Panc1 (cell line): Measurements from ENCODE around the gene EYS. TPM values are rescaled to one million over a fixed set of nuclear protein-coding genes. Genes with fewer than 3 reads are reported as not detected.
"Not testable (repeated sequence)": the region's sequence is repeated elsewhere in the genome, so short reads cannot be mapped to it uniquely, and the experiment has no call there.

Experiments
- ATAC-seq: fragments of 200-7000 bp; cut with Tn5 transposase; 2 replicates; pipeline ENCODE4 v1.9.1; 2020; ENCODE audit warnings: mild to moderate bottlenecking, moderate library complexity
- BruUV-seq: library from RNA; stranded (reverse); fragments of 400-500 nt; replicated peaks from 2 replicates; lab custom pipeline; 2021; lab: Mats Ljungman, UMichigan
- CTCF ChIA-PET: fragments of 300-600 bp; sonication (Branson Sonifier 250); formaldehyde crosslinking; loops from one replicate; lab custom pipeline; 2022; ENCODE audit warnings: antibody characterized with exemption; lab: Charles Lee
- POLR2A ChIA-PET: fragments of 300-600 bp; sonication (Branson Sonifier 250); formaldehyde crosslinking; loops from one replicate; lab custom pipeline; 2022; ENCODE audit warnings: antibody characterized with exemption; lab: Charles Lee
- DNase-seq: peaks from one replicate; pipeline ENCODE4 v3.0.0-alpha.2; 2010; ENCODE audit warnings: low read depth, low spot score
- H3K27ac ChIP-seq: 2 replicates; pipeline ENCODE4 v1.5.1; 2011; ENCODE audit warnings: mild to moderate bottlenecking, low read length, inconsistent platforms
- H3K27me3 ChIP-seq: fragments of 200-500 bp; sonication (Bioruptor generic); 2 replicates; pipeline ENCODE4 v1.6.0; 2014; ENCODE audit warnings: low read length, inconsistent platforms; ENCODE audit not compliant: control insufficient read depth, insufficient read depth
- H3K36me3 ChIP-seq: fragments of 200-500 bp; sonication (Bioruptor generic); 2 replicates; pipeline ENCODE4 v1.5.1; 2014; ENCODE audit warnings: inconsistent platforms, mild to moderate bottlenecking, low read length, moderate library complexity; ENCODE audit not compliant: control insufficient read depth, insufficient read depth
- H3K4me1 ChIP-seq: 2 replicates; pipeline ENCODE4 v1.5.1; 2011; ENCODE audit warnings: inconsistent platforms, mild to moderate bottlenecking, low read length, moderate library complexity; ENCODE audit not compliant: control insufficient read depth, insufficient read depth
- H3K4me3 ChIP-seq, 2 experiments: 2 replicates each; pipeline ENCODE4 v1.5.1; 2011 to 2012; ENCODE audit warnings: low read depth in 2 of 2, low read length in 2 of 2, mild to moderate bottlenecking in 2 of 2, inconsistent platforms in 1 of 2, moderate library complexity in 1 of 2
- H3K9me3 ChIP-seq: fragments of 200-500 bp; sonication (Bioruptor generic); 2 replicates; pipeline ENCODE4 v1.5.1; 2014; ENCODE audit warnings: low read depth, mild to moderate bottlenecking, inconsistent platforms, low read length, moderate library complexity; ENCODE audit not compliant: control insufficient read depth, insufficient read depth
- POLR2AphosphoS5 ChIP-seq: IDR thresholded peaks from 2 replicates; pipeline ENCODE4 v1.6.1; 2012; ENCODE audit warnings: mild to moderate bottlenecking, low read depth, low read length, moderate library complexity
- SIN3A ChIP-seq: IDR thresholded peaks from 2 replicates; pipeline ENCODE4 v1.6.1; 2012; ENCODE audit warnings: low read depth, mild to moderate bottlenecking, low read length, moderate library complexity, borderline replicate concordance; ENCODE audit not compliant: insufficient read depth
- TCF7L2 ChIP-seq: IDR thresholded peaks from 2 replicates; pipeline ENCODE4 v1.6.1; 2011; ENCODE audit warnings: mild to moderate bottlenecking, low read depth, low read length, inconsistent platforms
- in situ Hi-C: cut with HindIII; loops from 2 replicates; pipeline ENCODE4 v1.10.0; 2016; ENCODE audit warnings: low sequenced_read_pairs, low pct_unique_long_range_greater_than_20kb
- intact Hi-C: fragments of 100-400 bp; cut with micrococcal nuclease; formaldehyde crosslinking; loops from one replicate; pipeline ENCODE4 v1.10.0; 2022; ENCODE audit not compliant: unreplicated experiment
- total RNA-seq: library from RNA; stranded (reverse); gene quantifications from one replicate; pipeline ENCODE4 v1.2.1, GENCODE V29; 2021; ENCODE audit not compliant: unreplicated experiment
- TF ChIP-seq, protein P1 (sequence below), 2 experiments: IDR thresholded peaks; 2 replicates each; pipeline ENCODE4 v1.6.1; 2011 to 2012; ENCODE audit warnings: low read depth in 2 of 2, control low read depth in 1 of 2, low read length in 1 of 2, mild to moderate bottlenecking in 1 of 2, moderate library complexity in 1 of 2; ENCODE audit not compliant: insufficient read depth in 1 of 2
- TF ChIP-seq, protein P2 (sequence below): fragments of 450-650 bp; IDR thresholded peaks from 2 replicates; pipeline ENCODE4 v1.5.1; 2017; ENCODE audit warnings: mild to moderate bottlenecking

EYS gene
- total RNA-seq, 1 experiment from 2014 or later: not detected

DNA sequence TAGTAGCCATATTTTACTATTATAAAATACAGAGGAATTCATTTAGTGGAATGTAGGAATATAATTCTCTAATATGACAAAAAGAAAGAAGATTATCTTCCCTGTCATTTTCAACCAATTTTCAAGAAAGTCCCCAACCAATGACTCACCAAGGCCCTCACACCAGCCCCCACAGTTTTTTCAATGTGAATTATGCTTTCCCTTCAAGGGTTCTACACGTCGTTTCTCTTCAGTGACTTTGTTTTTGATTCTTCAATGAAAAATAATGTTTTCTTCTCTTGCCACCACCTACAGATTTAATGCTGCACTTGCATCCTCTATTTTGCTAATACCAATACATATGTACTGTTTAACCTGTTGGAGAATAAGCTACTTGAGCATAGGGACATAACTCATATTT lies 1230.1 kb downstream of the EYS start:
- intact Hi-C loops (no loop called here), in situ Hi-C loops (no loop called here)
- Histone ChIP-seq H3K27me3 (no peaks in the 10 kb centered on the region), H3K4me3 (no peak overlapping the region), H3K9me3 (no peaks in the 10 kb centered on the region), H3K36me3 (no peaks in the 10 kb centered on the region), H3K4me1 (no peaks in the 10 kb centered on the region), H3K27ac (no peak overlapping the region)
- BruUV-seq: no TSS peak
- ATAC-seq (no peak), DNase-seq (no peak)
- TF ChIP-seq, protein P1, sequence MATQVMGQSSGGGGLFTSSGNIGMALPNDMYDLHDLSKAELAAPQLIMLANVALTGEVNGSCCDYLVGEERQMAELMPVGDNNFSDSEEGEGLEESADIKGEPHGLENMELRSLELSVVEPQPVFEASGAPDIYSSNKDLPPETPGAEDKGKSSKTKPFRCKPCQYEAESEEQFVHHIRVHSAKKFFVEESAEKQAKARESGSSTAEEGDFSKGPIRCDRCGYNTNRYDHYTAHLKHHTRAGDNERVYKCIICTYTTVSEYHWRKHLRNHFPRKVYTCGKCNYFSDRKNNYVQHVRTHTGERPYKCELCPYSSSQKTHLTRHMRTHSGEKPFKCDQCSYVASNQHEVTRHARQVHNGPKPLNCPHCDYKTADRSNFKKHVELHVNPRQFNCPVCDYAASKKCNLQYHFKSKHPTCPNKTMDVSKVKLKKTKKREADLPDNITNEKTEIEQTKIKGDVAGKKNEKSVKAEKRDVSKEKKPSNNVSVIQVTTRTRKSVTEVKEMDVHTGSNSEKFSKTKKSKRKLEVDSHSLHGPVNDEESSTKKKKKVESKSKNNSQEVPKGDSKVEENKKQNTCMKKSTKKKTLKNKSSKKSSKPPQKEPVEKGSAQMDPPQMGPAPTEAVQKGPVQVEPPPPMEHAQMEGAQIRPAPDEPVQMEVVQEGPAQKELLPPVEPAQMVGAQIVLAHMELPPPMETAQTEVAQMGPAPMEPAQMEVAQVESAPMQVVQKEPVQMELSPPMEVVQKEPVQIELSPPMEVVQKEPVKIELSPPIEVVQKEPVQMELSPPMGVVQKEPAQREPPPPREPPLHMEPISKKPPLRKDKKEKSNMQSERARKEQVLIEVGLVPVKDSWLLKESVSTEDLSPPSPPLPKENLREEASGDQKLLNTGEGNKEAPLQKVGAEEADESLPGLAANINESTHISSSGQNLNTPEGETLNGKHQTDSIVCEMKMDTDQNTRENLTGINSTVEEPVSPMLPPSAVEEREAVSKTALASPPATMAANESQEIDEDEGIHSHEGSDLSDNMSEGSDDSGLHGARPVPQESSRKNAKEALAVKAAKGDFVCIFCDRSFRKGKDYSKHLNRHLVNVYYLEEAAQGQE (IDR thresholded peaks at IDR 0.05; ENCODE audit: insufficient read depth in 1 of 2, low read depth in 2 of 2, low read length in 1 of 2): no peak
- TF ChIP-seq POLR2AphosphoS5 (no peak), SIN3A (no peak), TCF7L2 (no peak)
- TF ChIP-seq, protein P2, sequence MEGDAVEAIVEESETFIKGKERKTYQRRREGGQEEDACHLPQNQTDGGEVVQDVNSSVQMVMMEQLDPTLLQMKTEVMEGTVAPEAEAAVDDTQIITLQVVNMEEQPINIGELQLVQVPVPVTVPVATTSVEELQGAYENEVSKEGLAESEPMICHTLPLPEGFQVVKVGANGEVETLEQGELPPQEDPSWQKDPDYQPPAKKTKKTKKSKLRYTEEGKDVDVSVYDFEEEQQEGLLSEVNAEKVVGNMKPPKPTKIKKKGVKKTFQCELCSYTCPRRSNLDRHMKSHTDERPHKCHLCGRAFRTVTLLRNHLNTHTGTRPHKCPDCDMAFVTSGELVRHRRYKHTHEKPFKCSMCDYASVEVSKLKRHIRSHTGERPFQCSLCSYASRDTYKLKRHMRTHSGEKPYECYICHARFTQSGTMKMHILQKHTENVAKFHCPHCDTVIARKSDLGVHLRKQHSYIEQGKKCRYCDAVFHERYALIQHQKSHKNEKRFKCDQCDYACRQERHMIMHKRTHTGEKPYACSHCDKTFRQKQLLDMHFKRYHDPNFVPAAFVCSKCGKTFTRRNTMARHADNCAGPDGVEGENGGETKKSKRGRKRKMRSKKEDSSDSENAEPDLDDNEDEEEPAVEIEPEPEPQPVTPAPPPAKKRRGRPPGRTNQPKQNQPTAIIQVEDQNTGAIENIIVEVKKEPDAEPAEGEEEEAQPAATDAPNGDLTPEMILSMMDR: no peak
- CTCF ChIA-PET: no interaction called here
- POLR2A ChIA-PET: no interaction called here

DNA sequence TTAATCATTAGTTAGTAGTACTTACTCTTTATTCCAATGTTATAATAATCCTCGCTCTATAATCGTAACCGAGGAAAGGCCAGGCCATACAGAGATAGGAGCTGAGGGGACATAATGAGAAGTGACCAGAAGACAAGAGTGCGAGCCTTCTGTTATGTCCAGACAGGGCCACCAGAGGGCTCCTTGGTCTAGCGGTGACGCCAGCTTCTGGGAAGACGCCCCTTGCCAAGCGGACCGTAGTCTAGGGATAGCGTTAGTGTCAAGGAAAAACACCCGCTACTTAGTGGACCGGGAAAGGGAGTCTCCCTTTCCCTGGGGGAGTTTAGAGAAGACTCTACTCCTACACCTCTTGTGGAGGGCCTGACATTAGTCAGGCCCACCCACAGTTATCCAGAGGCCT lies 1237.6 kb downstream of the EYS start:
- H3K9me3 ChIP-seq, BruUV-seq, H3K27me3 ChIP-seq, ATAC-seq, POLR2A ChIA-PET, in situ Hi-C loops, DNase-seq, H3K27ac ChIP-seq, H3K4me3 ChIP-seq, H3K4me1 ChIP-seq, H3K36me3 ChIP-seq, intact Hi-C loops: not testable (repeated sequence)
- CTCF ChIA-PET: interaction anchor here (0.6 kb wide), 1 partner anchor 1307 kb away, joined by 4 read pairs; no protein-coding TSS in a partner anchor
- TF ChIP-seq, protein P2: peak; percentile 42
